22Rv1 (cell line): ENCODE results near the gene TRIO.

ENCODE experiments used
- ZFX ChIP-seq: fragments of 450-650 bp; IDR thresholded peaks from 2 replicates; pipeline ENCODE4 v1.6.1; 2017; ENCODE audit warnings: antibody characterized with exemption, borderline replicate concordance
- TF ChIP-seq, protein P1 (sequence below): fragments of 450-650 bp; IDR thresholded peaks from 2 replicates; pipeline ENCODE4 v1.5.1; 2017; ENCODE audit warnings: mild to moderate bottlenecking

DNA sequence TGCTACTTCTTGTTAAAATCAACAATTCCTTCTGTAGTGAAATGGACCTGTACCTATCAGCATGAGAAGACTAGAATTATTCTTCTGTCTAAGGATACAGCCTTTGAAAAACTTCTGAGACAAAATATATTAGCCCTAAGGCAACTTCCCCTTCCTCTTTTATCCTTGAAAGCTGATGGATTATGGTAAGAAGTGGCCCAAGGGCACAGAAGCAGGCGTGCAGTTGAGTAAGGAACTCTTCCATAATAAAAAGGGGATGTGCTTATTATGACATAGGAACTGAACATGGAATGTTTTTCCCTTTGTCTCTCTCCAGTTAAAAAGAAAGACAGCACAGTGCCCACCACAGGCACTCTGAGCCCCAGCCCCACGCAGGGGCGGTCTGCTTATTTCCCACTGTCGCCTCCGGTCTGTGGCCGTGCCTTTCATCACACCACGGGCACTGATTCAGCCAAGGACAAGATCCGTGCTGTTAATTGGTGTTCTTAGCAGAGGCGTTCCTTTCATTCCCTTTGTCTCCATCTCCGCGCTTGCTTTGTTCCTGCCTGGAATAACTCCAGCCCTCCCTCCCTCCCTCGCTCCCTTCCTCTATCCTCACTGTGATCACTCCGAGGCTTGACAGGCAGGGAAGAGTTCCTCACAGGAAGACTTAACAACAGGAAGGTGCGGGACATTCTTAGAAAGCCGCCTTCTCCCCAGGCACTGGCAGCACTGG is 302.6 kb downstream of the TRIO start:
- TF ChIP-seq, protein P1, sequence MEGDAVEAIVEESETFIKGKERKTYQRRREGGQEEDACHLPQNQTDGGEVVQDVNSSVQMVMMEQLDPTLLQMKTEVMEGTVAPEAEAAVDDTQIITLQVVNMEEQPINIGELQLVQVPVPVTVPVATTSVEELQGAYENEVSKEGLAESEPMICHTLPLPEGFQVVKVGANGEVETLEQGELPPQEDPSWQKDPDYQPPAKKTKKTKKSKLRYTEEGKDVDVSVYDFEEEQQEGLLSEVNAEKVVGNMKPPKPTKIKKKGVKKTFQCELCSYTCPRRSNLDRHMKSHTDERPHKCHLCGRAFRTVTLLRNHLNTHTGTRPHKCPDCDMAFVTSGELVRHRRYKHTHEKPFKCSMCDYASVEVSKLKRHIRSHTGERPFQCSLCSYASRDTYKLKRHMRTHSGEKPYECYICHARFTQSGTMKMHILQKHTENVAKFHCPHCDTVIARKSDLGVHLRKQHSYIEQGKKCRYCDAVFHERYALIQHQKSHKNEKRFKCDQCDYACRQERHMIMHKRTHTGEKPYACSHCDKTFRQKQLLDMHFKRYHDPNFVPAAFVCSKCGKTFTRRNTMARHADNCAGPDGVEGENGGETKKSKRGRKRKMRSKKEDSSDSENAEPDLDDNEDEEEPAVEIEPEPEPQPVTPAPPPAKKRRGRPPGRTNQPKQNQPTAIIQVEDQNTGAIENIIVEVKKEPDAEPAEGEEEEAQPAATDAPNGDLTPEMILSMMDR = no peak
- no peak for TF ChIP-seq ZFX
